NCI-H1436 (cell line): ENCODE measurements around the gene TMEM179.
"Not testable (repeated sequence)": the region's sequence is repeated elsewhere in the genome, so short reads cannot be mapped to it uniquely, and the experiment has no call there.

Source experiments
- DNase-seq: peaks from one replicate; lab custom pipeline; 2025; lab: John Stamatoyannopoulos, UW

Gene TMEM179

DNA sequence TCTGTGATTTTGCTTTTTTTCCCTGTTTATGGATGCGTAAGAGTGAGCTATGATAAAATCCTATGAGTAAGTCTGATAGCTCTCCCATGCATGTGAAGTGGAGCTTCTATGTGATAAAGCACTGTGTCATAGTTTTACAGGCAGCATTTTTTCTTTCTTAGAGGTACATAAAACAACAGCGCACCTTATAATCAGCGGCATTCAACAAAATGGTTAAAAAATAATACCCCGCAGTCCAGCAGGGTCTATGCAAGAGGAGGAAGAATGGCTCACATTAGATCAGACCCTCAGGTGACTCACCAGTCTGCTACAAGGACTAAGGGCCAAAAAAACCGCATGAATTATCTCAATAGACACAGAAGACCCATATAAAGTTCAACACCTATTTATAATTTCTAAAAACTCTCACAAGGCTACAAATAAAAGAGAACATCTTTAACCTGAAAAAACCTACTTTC, 33.0 kb upstream of the TMEM179 start:
- DNase-seq, result no peak

DNA sequence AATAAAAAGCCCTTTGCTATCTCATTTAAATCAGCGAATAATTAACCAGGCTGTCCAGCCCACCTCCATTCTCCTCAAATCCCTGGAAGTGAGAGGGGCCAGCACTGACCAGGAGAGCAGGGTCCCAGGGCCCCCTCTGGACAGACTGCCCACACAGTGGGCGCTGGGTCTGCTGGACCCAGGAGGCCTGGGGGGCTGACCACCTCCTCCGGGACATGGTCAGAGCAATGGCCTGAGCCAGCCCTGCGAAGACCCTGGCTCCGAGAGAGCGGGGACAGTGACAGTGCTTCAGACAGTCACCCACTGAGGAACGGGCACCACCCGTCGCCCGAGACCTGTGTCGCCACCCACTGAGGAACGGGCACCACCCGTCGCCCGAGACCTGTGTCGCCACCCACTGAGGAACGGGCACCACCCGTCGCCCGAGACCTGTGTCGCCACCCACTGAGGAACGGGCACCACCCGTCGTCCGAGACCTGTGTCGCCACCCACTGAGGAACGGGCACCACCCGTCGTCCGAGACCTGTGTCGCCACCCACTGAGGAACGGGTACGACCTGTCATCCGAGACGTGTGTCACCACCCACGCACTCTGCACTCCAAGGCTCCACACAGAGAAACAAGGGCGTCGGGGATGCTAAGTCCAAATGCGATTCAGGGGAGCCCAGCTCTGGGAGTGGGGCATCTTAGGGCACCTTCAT, 32.4 kb upstream of the TMEM179 start:
- DNase-seq, result not testable (repeated sequence)

DNA sequence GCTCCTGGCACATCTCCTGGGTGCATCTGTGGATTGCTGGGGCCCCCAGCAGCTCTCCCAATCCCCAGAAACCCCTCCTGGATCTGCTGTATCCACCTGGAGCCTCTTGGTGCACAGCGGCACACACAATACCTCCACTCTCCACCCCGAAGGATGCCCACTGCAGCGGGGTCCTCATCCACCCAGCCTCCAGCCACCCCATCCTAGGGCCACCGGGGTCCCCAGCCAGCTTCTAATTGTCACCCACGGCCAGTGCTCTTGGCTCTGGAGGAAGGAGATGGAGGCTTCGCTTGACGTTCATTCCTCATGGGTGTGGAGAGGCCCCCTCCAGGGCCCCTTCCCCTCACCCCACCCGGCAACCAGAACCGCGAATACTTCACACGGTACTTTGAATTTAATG, 31.6 kb upstream of the TMEM179 start:
- DNase-seq, result no peak

DNA sequence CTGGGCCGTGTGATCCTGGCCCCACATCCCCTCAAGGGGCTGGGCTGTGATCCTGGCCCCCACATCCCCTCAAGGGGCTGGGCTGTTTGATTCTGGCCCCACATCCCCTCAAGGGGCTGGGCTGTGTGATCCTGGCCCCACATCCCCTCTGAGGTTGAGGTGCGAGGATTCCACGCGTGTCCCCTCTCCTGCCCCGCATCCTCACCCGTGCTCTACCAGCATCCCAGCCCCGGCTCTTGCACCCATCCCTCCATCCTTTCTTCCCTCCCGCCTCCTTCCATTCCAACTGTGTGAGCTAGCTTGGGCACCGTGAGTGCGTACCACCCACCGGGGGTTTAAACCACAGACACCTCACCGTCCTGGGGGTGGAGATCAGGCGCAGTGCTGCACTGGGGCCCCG, 31.1 kb upstream of the TMEM179 start:
- DNase-seq, result no peak

DNA sequence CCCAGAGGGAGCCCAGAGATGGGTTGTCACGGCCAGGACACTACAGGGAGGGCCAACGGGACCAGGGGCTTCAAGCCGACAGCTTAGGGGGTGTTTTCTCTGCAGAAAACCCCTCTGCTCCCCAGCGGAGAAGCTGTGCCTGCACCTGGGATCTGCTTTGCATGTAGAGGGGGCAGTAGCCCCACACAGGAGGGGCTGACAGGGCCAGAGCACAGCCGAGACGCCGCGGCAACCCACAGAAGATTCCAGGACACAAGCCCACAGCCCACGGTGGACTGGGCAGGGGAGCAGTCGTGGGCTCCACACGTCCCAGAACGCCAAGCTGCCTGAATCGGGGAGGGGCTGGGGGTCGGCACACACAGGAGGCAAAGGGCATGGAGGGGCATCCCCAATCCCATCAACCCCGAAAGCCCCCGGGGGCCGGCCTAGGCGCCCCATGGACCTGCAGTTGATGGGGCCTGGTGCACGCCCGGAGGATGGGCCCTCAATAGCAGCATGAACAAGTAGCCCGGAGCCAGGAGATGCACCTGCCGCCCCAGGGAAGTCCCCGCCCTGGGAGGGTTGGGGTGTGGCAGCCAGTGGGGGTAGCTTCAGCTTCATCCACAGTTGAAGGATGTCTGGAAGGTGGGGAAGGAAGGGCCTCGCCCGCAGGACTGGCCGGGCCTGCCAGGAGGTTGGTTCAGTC, 30.5 kb upstream of the TMEM179 start:
- no peak for DNase-seq

DNA sequence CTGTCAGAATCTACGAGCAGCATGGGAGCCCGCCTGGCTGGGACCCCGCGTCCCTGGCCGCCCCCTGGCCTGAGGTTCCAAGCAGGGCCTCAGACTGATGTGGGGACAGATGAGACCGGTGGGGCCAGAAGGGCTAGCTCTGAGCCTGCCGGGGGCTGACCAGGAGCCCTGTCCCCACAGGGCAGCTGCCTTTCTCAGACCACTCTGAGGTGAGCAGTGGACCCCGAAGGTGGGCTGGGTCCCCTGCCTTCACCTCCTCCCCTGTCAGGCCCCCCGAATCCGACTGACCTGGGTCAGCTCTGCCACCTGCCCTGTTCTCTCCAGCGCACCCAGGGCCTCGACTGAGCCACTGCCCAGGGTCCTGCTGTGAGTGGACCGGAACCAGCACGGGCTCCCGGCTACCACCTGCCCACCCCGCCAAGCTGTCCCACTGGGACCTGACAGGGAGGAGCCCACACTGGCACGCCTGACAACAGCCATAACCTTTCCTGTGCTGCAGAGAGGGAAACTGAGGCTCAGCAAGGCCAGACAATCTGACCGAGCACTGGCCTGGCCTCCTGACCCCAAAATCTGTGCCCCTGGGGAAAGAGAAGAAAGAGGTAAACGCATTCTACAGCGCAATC, 29.7 kb upstream of the TMEM179 start:
- no peak for DNase-seq

DNA sequence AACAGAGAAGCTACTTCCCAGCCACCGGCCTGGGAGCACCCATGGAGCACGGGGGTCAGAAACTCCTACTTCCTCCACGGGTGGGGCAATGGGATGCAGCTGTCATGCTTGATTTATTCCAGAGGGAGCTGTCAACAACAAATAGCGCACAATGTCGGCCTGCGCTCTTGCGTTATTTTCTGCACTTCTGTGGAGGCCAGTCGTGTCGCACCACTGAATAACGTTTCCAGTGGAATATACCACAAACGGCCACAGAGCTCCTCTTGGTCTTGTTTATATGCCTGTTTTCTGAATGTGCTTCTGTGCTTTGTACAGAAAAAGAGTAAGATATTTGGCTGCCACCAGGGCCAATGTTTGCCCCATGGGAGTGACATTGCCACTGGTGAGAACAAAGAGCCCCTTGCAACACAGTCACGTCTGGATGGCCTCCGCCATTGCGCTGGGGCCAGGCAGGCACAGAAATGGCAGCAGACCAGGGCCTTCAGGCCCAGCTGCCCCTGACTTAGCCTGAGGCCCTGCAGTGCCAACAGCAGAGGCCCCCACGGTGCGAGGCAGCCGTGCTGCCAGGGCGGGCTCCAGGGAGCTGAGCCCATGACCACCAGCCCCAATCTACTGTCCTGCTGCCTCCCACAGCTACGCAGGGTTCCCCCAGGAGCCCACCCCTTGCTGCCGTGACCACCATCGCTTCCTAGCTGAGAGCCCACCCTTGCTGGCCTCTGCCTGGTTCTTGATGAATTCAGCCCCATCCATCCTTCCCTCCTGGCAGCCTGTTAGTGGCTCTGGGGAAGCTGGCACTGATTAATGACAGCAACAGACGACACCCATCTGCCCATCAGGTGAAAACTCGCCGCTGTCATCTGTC, 28.9 kb upstream of the TMEM179 start:
- no peak for DNase-seq

DNA sequence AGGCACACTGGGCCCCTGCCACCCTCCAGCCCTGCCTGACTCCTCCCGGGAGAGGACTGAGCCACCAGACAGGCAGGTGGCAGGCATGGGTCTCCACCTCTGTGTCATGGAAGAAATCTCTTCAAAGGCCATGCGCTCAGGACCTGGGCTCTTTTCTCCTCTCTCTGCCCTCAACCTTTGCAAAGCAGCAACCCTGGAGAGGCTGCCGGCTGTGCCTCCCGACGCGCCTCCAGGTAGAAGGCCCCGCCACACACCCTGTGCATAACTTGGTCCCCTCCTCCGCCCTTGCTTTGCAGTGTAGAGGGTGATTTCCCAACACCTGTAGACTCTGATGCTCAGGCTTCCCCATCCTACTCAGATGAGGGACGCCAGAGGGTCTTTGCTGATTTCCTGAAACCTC, 28.2 kb upstream of the TMEM179 start:
- DNase-seq, result no peak

DNA sequence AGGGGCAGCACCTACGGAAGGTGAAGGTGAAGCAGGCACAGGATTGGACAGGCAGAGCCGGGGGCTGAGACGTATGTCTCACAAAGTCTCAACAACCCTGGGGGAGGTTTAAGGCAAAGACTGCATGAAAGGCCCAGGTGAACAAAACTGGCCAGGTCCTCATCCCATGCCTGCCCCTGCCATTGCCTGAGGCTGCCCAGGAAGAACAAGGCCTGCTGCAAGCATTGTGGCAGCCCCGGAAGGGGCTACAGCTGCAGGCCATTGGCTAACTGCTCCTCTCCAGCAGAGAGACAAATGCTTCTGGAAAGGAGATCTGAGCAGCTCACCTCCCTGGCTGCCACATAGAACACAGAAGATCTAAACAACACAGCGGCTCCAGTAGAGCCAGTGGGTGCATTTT, 20.4 kb upstream of the TMEM179 start:
- no peak for DNase-seq

DNA sequence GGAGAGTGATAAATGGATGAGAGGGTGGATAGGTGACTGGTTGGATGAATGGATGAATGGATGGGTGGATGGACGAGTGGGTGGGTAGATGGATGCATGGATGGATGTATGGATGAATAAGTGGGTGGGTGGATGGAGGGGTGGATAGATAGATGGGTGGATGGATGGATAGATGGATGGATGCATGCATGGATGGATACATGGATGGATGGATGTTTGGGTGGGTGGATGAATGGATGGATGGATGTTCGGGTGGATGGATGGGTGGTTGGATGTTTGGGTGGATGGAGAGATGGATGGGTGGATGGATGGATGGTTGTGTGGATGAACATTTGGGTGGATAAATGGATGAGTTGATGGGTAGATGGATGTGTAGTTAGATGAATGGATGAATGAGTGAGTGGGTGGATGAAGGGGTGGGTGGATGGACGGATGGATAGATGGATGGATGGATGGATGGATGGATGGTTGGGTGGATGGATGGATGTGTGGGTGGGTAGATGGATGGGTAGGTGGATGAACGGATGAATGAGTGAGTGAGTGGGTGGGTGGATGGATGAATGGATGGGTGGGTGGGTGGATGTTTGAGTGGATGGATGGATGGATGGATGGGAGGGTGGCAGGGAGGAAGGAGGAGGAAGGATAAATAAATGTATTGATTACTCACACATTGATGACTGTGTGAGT, 9.7 kb upstream of the TMEM179 start:
- DNase-seq, result no peak

DNA sequence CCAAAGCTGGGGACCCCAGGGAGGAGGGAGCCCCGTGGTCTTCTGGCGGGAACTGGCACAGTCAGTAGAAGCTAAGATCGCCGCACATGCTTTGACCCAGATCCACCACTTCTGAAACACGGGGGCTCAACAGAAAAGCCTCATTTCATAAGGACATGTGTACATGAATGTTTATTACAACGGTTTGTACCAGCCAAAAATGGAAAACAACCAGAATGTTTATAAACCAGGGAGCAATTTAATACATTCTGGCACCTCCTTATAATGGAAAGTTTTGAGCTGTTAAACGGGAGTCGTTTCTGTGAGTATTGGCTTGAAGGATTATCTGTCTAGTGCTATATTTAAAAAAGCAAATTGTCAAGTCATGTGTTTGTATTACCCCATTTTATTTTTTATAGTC, 7.3 kb upstream of the TMEM179 start:
- DNase-seq, result no peak

DNA sequence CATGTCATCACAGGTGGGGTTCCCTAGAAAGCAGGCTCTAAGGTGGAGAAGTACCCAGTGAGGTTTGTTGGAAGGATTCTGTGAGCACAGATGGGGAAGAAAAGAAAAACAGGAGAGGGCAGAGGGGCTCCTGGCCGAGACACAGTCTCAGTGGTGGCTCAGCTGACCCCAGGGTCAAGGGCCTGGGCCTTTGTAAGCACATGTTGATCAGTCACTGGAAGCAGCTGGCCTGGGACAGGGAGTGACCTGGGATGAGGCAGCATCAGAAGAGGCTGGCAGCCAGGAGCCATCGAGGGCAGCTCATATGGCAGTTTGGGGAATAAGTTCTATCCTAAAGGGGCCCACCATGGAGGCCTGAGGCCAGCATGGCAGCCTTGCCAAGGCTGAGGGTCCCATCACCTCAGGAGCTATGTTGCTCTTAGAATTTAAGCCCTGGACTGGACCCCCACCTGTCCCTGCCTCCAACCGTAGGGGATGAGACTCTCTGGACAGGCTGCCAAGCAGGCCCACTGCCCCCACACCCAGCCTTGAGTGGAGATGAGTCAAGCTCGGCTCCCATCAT, 6.3 kb upstream of the TMEM179 start:
- no peak for DNase-seq

DNA sequence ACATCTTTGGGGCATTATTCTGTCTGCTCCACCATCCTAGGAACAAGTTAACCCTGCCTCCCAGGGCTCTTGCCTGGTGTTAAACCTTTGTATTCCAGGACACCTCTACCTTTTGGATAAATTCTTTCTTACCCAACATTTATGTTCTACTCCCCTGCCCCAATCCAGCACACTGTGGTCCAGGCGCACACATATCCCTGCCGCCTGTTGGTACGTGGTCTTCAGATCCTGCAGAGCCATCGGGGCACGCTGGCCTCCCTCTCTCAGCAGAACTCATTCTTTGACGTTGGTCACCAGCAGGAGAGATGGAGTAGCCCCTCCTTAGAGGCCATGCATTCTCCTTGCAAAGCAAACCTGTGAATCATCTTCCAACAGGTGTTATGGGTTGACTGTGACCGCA, 5.1 kb upstream of the TMEM179 start:
- no peak for DNase-seq

DNA sequence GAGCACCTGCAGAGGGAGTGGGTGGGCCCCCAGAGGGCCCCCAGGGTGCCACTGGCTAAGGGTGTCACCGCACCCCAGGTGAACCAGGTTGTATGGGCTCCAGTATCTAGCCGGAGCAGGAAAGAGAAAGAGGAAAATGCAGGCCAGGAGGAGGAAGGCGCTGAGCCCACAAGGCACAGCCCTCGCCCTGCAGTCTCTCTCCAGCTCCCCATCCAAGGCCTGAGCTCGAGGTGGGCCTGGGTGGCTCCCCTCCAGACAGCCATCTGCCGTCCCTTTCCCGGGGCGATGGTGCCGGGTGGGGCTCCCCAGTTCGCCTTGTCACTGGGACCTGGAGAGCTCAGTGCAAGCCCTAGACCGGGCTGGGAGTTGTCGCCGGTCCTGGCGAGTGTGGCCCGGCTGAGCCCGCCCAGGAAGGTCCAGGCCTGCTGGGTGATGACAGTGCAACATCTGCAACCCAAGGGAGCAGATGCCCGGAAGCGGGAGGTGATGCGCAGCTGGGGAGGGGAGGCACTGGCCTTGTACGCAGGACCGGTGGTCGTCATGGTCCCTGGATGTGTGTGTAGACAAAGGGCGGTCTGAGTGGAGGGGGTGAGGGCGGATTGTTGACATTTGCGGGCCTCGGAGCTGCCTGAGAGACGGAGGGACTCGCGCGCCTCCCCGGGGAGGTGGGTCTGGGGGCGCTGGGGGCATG, 716 bp downstream of the TMEM179 start:
- peak; percentile 27 for DNase-seq

DNA sequence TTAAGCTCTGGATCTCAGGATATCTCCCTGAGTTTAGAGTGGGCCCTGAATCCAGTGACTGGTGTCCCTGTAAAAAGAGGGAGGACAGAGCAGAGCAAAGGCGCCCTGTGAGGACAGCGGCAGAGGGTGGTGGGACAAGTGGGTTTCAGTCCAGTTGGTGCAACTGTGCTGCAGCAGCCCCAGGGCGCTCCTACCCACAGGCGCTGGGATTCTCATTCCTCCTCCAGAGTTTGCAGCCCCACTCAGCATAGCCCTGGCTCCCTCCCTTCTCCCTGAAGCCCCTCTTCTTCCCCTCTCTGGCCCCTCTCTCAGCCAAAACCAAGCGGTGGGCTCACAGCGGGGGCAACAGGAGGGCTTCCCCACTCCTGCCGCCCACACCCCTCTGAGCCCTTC, 1.6 kb downstream of the TMEM179 start:
- DNase-seq, result no peak

DNA sequence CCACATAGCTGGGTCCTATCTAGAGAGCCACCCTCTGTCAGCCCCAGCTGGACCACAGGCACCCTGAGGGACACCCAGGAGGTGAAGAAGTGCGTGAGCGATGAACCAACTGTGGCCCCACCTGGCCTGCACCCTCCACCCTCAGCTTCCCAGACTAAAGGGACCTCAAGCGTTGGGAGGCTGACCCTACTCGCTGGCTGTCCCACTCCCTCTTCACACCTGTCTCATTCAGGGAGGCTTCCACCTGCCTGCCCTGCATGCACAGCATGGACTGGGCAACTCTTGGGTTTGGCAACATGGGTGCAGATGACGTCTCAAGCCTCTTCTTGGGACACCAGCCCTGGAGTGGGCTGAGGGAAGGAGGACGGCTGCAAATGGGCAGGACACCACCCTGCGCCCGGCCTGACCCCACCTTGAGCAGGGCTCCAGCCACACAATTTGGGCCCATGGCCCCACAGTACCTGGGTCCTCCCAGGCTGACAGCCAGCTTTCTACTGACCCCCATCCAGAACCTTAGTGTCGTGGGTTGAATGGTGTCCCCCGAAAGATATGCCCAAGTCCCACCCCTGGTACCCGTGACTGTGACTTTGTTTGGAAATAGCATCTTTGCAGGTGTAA, 2.1 kb downstream of the TMEM179 start:
- DNase-seq, result no peak

DNA sequence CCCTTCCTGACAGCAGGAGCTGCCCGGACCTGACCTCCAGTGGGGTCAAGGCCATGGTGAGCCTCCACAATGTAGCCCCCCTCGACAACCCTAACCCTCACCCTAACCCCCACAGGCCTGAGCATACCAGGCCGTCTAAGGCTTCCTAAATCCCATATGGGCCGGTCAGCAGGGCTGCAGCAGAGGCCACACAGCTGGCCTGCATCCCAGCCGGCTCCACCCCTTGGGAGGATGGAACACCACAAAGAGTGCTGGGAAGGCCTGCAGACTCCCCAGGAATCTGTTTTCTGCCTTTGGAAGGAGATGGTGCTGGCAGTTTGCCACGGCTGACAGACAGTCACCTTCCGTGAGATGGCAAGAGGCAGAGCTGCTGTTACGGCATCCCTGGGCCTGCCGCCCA, 2.8 kb downstream of the TMEM179 start:
- DNase-seq, result no peak

DNA sequence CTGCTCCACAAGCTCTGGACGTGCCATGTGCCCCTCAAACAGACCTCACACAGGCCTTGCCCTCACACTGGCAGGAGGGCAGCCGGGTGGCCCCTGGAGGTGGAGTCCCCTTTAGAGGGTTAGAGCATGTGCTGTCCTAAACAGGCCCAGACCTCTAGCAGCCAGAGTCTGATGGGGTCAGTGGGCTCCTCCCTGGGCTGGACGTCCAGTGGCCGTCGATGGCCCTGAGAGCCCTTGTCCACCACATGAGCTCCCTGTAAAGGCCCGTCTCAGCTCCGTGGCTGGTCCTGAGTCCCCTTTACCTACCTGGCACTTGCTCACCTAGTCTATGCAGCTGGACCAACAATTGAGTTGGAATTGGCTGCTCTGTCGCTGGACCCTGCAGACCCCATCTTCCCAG, 3.8 kb downstream of the TMEM179 start:
- no peak for DNase-seq

DNA sequence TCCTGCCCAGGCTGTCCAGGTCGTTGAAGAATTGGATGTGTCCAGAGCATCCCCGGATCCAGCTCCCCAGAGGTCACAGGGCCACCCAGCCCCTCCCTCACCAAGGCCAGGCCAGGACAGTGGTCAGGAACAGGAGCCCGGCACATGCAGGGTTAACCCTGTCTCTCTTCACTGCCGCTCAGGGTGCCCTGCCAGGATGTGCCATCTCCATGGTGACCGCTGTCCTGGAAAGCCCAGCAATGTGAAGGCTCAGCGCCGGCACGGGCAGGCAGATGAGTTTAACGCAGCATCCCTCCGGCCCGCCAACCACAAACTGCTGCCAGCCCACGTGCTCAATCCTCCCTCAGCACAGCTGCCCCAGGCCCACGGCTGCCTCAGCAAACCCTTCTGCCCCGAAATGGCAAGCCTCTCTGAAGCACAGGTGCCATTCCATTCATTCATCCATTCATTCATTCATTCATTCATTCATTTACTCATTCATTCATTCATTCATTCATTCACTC, 4.4 kb downstream of the TMEM179 start:
- DNase-seq, result no peak

DNA sequence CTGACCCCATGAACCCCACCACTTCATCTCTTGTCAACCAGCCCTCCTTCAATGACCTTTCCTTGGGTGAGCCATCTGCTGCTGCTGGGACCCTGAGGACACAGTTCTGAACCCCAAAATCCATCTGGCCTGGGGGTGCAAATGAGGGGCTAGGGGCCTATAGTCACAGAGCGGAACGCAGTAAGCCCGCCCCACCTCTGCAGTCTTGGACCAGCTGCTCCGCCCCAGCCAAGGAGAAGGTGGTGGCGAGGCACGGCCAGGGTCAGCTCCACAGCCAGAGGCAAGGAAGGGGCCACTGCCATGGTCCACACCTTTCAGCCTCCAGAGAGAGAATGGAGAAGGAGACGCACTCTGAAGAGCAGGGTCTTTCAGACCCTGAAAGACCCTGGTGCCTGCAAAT, 5.1 kb downstream of the TMEM179 start:
- DNase-seq, result no peak
